NB4 (cell line): Measurements from ENCODE around the gene CCDC180.

Source experiments
- CTCF ChIP-seq: IDR thresholded peaks from one replicate; pipeline ENCODE4 v1.5.1; 2012; ENCODE audit warnings: low read depth, low read length
- MYC ChIP-seq: IDR thresholded peaks from 2 replicates; pipeline ENCODE4 v1.6.1; 2011; ENCODE audit warnings: low read depth, low read length

GRCh38 chr9:97272072-97272471 lies 35.4 kb upstream of the CCDC180 start:
- no peak for TF ChIP-seq CTCF
- TF ChIP-seq MYC: no peak
